Panc1 (cell line): ENCODE measurements around the gene OTOF. TPM values are rescaled to one million over a fixed set of nuclear protein-coding genes. Genes with fewer than 3 reads are reported as not detected.
"Not testable (repeated sequence)": the region's sequence is repeated elsewhere in the genome, so short reads cannot be mapped to it uniquely, and the experiment has no call there.

Experiments
- ATAC-seq: fragments of 200-7000 bp; cut with Tn5 transposase; 2 replicates; pipeline ENCODE4 v1.9.1; 2020; ENCODE audit warnings: mild to moderate bottlenecking, moderate library complexity
- BruUV-seq: library from RNA; stranded (reverse); fragments of 400-500 nt; replicated peaks from 2 replicates; lab custom pipeline; 2021; lab: Mats Ljungman, UMichigan
- CTCF ChIA-PET: fragments of 300-600 bp; sonication (Branson Sonifier 250); formaldehyde crosslinking; loops from one replicate; lab custom pipeline; 2022; ENCODE audit warnings: antibody characterized with exemption; lab: Charles Lee
- POLR2A ChIA-PET: fragments of 300-600 bp; sonication (Branson Sonifier 250); formaldehyde crosslinking; loops from one replicate; lab custom pipeline; 2022; ENCODE audit warnings: antibody characterized with exemption; lab: Charles Lee
- DNase-seq: peaks from one replicate; pipeline ENCODE4 v3.0.0-alpha.2; 2010; ENCODE audit warnings: low read depth, low spot score
- H3K27ac ChIP-seq: 2 replicates; pipeline ENCODE4 v1.5.1; 2011; ENCODE audit warnings: mild to moderate bottlenecking, low read length, inconsistent platforms
- H3K27me3 ChIP-seq: fragments of 200-500 bp; sonication (Bioruptor generic); 2 replicates; pipeline ENCODE4 v1.6.0; 2014; ENCODE audit warnings: low read length, inconsistent platforms; ENCODE audit not compliant: control insufficient read depth, insufficient read depth
- H3K36me3 ChIP-seq: fragments of 200-500 bp; sonication (Bioruptor generic); 2 replicates; pipeline ENCODE4 v1.5.1; 2014; ENCODE audit warnings: inconsistent platforms, mild to moderate bottlenecking, low read length, moderate library complexity; ENCODE audit not compliant: control insufficient read depth, insufficient read depth
- H3K4me1 ChIP-seq: 2 replicates; pipeline ENCODE4 v1.5.1; 2011; ENCODE audit warnings: inconsistent platforms, mild to moderate bottlenecking, low read length, moderate library complexity; ENCODE audit not compliant: control insufficient read depth, insufficient read depth
- H3K4me3 ChIP-seq, 2 experiments: 2 replicates each; pipeline ENCODE4 v1.5.1; 2011 to 2012; ENCODE audit warnings: low read depth in 2 of 2, low read length in 2 of 2, mild to moderate bottlenecking in 2 of 2, inconsistent platforms in 1 of 2, moderate library complexity in 1 of 2
- H3K9me3 ChIP-seq: fragments of 200-500 bp; sonication (Bioruptor generic); 2 replicates; pipeline ENCODE4 v1.5.1; 2014; ENCODE audit warnings: low read depth, mild to moderate bottlenecking, inconsistent platforms, low read length, moderate library complexity; ENCODE audit not compliant: control insufficient read depth, insufficient read depth
- CTCF ChIP-seq: fragments of 450-650 bp; IDR thresholded peaks from 2 replicates; pipeline ENCODE4 v1.5.1; 2017; ENCODE audit warnings: mild to moderate bottlenecking
- POLR2AphosphoS5 ChIP-seq: IDR thresholded peaks from 2 replicates; pipeline ENCODE4 v1.6.1; 2012; ENCODE audit warnings: mild to moderate bottlenecking, low read depth, low read length, moderate library complexity
- REST ChIP-seq, 2 experiments: IDR thresholded peaks; 2 replicates each; pipeline ENCODE4 v1.6.1; 2011 to 2012; ENCODE audit warnings: low read depth in 2 of 2, control low read depth in 1 of 2, low read length in 1 of 2, mild to moderate bottlenecking in 1 of 2, moderate library complexity in 1 of 2; ENCODE audit not compliant: insufficient read depth in 1 of 2
- SIN3A ChIP-seq: IDR thresholded peaks from 2 replicates; pipeline ENCODE4 v1.6.1; 2012; ENCODE audit warnings: low read depth, mild to moderate bottlenecking, low read length, moderate library complexity, borderline replicate concordance; ENCODE audit not compliant: insufficient read depth
- TCF7L2 ChIP-seq: IDR thresholded peaks from 2 replicates; pipeline ENCODE4 v1.6.1; 2011; ENCODE audit warnings: mild to moderate bottlenecking, low read depth, low read length, inconsistent platforms
- in situ Hi-C: cut with HindIII; loops from 2 replicates; pipeline ENCODE4 v1.10.0; 2016; ENCODE audit warnings: low sequenced_read_pairs, low pct_unique_long_range_greater_than_20kb
- intact Hi-C: fragments of 100-400 bp; cut with micrococcal nuclease; formaldehyde crosslinking; loops from one replicate; pipeline ENCODE4 v1.10.0; 2022; ENCODE audit not compliant: unreplicated experiment
- total RNA-seq: library from RNA; stranded (reverse); gene quantifications from one replicate; pipeline ENCODE4 v1.2.1, GENCODE V29; 2021; ENCODE audit not compliant: unreplicated experiment

The OTOF gene
- total RNA-seq, 1 experiment from 2014 or later = 0.41 TPM

GRCh38 chr2:26469955-26470354 lies 8.0 kb downstream of the OTOF start:
- TF ChIP-seq REST (IDR thresholded peaks at IDR 0.05; ENCODE audit: insufficient read depth in 1 of 2, low read depth in 2 of 2, low read length in 1 of 2) = no peak
- TF ChIP-seq TCF7L2 = no peak
- TF ChIP-seq CTCF = no peak
- TF ChIP-seq POLR2AphosphoS5 = no peak
- no peak for TF ChIP-seq SIN3A
- no TSS peak for BruUV-seq
- intact Hi-C loops (loop anchor here (5.0 kb wide), 1 partner anchor 107 kb away; no protein-coding TSS in a partner anchor), in situ Hi-C loops (no loop called here)
- POLR2A ChIA-PET = no interaction called here
- H3K27ac ChIP-seq = no peak overlapping the region
- DNase-seq = no peak
- H3K27me3 ChIP-seq = no peaks in the 10 kb centered on the region
- H3K9me3 ChIP-seq = no peaks in the 10 kb centered on the region
- H3K36me3 ChIP-seq = no peaks in the 10 kb centered on the region
- ATAC-seq = no peak
- no peak overlapping the region for H3K4me3 ChIP-seq
- no peaks in the 10 kb centered on the region; the same call in 1 of the 2 replicates for H3K4me1 ChIP-seq
- CTCF ChIA-PET = interaction anchor here (0.5 kb wide), 1 partner anchor 488 kb away, joined by 4 read pairs; the partner anchor contains the start of gene KIF3C

GRCh38 chr2:26469092-26469710 lies 8.7 kb downstream of the OTOF start:
- Histone ChIP-seq H3K4me1 (no peaks in the 10 kb centered on the region; the same call in 1 of the 2 replicates), H3K27me3 (no peaks in the 10 kb centered on the region), H3K4me3 (no peak overlapping the region), H3K27ac (no peak overlapping the region), H3K36me3 (no peaks in the 10 kb centered on the region), H3K9me3 (no peaks in the 10 kb centered on the region)
- TF ChIP-seq CTCF = peak; percentile 94
- TF ChIP-seq REST (IDR thresholded peaks at IDR 0.05; ENCODE audit: insufficient read depth in 1 of 2, low read depth in 2 of 2, low read length in 1 of 2) = no peak
- BruUV-seq = no TSS peak
- CTCF ChIA-PET = interaction anchor here (0.6 to 1.0 kb wide), 2 partner anchors 108 to 135 kb away, joined by 3 to 4 read pairs; no protein-coding TSS in a partner anchor
- POLR2A ChIA-PET = no interaction called here
- ATAC-seq (0 out of 2 replicates have a peak, but pooled peaks have one; percentile 52), DNase-seq (peak; percentile 39)
- intact Hi-C loops (no loop called here), in situ Hi-C loops (no loop called here)

GRCh38 chr2:26468544-26468943 lies 9.4 kb downstream of the OTOF start:
- H3K27me3 ChIP-seq, DNase-seq, H3K9me3 ChIP-seq, ATAC-seq, POLR2A ChIA-PET, H3K27ac ChIP-seq, intact Hi-C loops, H3K36me3 ChIP-seq, H3K4me1 ChIP-seq, in situ Hi-C loops, H3K4me3 ChIP-seq, BruUV-seq: not testable (repeated sequence)
- CTCF ChIA-PET = interaction anchor here (0.6 to 1.0 kb wide), 2 partner anchors 12 to 109 kb away, joined by 3 to 4 read pairs; no protein-coding TSS in a partner anchor
